HS-5 (cell line): Measurements from ENCODE around the gene ZNF507.

Source experiments
- DNase-seq: peaks from one replicate; pipeline ENCODE4 v3.0.0-alpha.2; 2012; ENCODE audit warnings: low read depth

The ZNF507 gene

DNA sequence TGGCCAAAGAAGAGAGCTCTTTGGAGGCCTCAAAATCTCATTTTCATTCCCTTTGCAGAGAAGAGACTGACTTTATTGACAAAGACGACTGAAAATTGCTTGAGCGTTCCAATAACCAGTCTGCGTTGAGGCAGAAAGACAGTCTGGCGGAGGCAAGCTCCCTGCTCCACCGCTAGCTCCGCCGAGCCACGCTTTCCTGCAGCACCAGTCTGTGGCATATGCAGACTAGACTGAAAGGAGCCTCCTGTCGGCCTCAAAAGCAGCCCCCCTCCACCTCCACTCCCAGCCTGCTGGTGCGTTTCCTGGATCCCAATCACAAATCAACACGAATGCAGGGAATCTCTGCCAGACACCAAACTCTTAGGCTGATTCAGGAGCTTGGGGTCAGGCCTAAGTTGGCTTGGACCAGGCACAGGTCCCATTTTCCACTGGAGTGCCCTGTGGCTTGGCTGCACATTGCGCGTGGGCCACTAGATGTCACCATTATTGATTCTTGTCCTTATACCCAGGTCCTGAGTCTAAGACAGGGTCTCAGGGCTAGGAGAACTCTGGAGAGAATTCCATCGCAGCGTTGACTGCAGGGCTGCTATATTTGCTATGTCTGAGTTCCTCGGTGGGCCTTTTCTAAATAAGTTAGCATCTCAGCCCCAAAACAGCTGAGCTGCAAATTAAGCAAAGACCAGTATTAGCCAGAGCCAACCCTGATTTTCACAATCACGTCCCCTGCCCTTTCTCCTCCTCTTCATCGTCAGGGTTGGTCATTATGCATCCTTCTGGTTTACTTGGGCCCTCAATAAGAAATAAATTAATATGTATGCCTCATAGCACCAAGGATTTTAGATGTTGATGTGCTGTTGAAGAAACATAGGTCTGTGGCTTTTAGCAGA, 5.2 kb upstream of the ZNF507 start:
- DNase-seq, result no peak

DNA sequence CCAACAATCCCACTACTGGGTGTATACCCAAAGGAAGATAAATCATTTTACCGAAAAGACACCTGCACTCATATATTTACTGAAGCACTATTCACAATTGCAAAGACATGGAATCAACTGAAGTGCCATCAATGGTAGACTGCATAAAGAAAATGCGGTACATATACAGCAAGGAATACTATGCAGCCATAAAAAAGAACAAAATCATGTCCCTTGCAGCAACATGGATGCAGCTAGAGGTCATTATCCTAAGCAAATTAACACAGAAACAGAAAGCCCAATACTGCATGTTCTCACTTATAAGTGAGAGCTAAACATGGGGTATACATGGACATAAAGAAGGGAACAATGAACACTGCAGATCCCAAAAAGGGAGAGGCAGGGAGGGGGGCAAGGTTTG, 2.7 kb upstream of the ZNF507 start:
- DNase-seq, result no peak

GRCh38 chr19:32343550-32344262, 1.7 kb upstream of the ZNF507 start:
- no peak for DNase-seq

GRCh38 chr19:32346901-32347300, 1.5 kb downstream of the ZNF507 start:
- DNase-seq, result no peak

DNA sequence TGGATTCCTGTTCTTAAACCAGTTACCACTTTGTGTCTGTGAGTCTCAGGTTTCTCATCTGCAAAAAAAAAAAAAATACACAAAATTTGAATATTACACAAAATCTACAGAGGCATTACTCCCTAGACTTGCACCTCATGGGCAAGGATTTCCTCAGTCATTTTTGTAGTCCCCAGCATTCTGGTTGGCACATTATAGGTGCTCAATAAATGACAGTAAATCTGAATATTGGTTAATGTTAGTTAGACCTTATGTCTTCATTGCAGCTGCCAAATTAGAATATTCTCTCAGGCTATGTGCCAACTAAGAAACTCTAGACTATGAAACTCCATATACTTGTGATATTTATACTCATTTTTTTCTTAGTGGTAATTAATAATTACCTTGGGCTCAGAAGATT, 2.2 kb downstream of the ZNF507 start:
- no peak for DNase-seq

- DNase-seq, result no peak
Measured at GRCh38 chr19:32349051-32349450, 3.6 kb downstream of the ZNF507 start.

DNA sequence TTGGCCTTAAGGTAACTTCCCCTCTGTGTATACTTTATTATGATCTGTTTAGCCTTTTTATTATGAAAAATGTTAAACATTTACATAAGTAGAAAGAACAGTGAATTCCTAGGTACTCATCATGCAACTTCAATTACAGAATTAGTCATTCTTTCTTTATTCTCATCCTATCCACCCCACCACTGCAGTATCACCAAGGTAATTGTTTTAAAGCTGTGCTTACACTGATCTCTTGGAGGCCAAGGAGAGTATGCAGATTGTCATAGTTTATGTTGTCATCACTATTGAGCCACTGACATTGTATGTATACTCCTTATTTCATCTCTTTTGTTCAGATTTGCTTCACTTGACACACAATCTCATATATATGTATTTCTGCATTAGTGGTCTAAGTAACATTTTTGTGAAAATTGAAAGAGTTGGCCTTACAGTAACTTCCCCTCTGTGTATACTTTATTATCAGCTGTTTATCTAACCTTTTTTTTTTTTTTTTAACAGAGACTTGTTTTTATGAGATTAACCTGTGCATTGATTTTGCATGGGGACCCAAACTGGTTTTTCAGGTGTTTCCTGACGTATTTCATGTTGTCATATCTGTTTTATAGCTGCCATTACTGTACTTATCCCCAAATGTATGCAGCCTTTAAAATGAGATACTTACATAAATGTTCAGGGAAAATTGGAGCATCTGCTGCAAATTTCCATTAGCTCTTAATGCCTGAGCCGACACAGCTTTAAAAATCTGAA, 4.5 kb downstream of the ZNF507 start:
- DNase-seq, result no peak

DNA sequence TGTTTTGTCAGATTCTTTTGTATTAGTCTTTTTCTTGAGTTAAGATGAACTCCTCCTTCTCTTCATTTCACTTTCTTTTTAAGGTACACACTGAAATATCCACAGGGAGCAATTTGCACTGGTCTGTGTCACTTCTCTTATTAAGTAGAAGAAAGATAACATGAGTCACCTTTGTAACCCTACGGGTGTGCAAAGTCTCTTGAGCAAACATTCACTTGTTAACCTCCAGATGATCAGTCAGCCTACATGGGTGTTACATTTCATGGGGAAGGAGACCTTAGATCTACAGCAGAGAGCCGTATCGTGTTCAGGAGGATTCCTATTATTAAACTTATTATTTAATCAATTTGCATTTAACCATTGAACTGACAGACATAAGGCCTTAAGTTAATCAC, 5.1 kb downstream of the ZNF507 start:
- no peak for DNase-seq

DNA sequence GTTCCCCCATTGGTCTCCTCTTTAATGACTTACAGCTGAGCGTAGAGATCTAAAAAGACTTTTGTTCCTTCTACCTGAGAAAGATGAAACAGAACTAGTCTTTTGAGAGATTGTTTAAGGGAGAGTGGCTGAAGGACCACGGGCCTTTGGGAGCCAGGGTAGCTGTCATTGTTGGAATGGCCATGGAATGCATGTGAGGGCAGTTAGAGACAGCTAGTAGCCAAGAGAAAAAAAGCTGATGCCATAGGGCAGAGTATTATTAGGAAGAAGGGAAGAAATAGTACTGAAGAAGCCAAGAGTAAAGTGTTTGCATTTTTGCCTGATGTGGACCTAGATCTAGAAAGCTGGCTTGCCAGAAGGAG, 5.6 kb downstream of the ZNF507 start:
- no peak for DNase-seq

GRCh38 chr19:32352241-32352630, 6.8 kb downstream of the ZNF507 start:
- no peak for DNase-seq

DNA sequence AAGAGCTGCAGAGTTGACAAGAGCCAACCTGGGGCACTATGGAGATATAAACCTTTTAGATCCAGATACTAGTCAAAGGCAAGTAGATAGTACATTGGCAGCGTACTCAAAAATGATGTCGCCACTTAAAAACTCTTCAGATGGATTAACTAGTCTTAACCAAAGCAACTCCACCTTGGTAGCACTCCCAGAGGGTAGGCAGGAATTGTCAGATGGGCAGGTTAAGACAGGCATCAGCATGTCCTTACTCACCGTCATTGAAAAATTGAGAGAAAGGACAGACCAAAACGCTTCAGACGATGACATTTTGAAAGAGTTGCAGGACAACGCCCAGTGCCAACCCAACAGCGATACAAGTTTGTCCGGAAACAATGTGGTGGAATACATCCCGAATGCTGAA, 8.9 kb downstream of the ZNF507 start:
- DNase-seq, result no peak

DNA sequence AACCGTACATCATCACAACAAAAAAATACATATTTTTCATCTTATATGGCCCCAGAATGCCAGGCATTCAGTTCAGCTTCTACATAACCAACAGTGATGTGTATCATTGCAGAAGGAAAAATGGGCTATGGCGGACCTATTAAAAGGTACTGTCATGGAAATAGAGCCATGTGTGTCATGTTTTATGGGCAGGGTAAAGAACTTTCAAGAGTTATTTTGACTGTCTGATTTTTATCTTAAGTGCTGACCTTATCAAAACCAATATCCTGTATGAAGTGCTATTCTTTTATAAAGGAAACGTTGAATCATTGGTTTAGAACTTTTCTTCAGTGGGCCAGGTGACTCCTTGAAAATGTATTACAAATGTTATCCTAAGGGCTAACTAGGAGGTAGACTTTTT, 9.9 kb downstream of the ZNF507 start:
- no peak for DNase-seq

GRCh38 chr19:32357720-32358119, 12.3 kb downstream of the ZNF507 start:
- no peak for DNase-seq

- no peak for DNase-seq
Measured at GRCh38 chr19:32358321-32358720, 12.9 kb downstream of the ZNF507 start.

DNA sequence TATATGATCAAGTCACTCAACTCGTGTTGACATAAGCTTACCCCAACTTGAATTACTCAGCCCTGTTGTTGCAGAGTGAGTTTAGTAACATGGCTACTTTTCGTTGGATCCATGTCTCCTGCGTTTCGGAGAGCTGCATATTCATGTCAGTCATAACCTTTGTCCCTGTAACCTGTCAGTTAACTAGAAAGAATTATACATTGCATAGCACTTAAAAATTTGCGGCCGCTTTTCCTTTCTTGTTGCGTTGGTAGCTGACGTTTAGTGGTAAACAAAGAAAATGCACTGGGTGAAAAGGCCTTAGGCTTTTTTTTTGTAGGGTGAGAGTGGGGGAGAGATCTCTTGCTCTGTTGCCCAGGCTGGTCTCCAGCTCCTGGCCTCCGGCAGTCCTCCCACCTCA, 14.2 kb downstream of the ZNF507 start:
- no peak for DNase-seq

GRCh38 chr19:32361574-32362317, 16.3 kb downstream of the ZNF507 start:
- no peak for DNase-seq

GRCh38 chr19:32362318-32362691, 16.9 kb downstream of the ZNF507 start:
- DNase-seq, result no peak

DNA sequence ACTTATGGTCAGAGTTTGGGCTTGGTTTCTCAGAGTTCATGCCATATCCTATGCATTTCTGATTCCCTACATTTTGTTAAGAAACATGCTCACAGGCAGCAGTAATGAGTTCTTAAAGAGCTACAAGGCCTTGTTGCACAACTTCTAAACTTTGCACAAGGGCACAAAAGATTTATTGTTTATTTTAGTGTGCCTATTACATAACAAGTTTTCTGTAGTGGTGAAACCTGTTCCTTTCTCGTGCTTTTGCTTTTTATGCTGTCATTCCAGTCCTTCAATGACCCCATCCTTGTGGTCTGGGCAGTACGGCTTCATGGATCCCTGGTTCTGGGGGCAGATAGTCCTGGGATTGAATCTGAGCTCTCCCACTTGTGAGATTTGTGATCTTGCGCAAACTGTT, 17.8 kb downstream of the ZNF507 start:
- no peak for DNase-seq

GRCh38 chr19:32363632-32364031, 18.2 kb downstream of the ZNF507 start:
- DNase-seq, result no peak

- DNase-seq, result no peak
Measured at GRCh38 chr19:32364040-32364439, 18.6 kb downstream of the ZNF507 start.

DNA sequence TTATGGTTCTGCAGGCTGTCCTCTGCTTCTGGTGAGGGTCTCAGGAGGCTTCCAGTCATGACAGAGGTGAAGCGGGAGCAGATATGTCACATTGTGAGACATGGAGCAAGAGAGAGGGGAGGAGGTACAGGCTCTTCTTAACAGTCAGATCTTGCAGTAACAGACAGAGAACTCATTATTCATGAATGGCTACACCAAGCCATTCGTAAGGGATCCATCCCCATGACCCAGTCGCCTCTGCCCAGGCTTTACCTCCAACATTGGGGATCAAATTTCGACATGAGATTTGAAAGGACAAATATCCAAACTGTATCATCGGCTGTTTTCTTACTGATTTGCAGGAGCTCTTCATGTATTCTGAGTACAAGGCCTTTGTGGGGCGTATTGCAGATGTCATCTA, 21.7 kb downstream of the ZNF507 start:
- DNase-seq, result no peak

DNA sequence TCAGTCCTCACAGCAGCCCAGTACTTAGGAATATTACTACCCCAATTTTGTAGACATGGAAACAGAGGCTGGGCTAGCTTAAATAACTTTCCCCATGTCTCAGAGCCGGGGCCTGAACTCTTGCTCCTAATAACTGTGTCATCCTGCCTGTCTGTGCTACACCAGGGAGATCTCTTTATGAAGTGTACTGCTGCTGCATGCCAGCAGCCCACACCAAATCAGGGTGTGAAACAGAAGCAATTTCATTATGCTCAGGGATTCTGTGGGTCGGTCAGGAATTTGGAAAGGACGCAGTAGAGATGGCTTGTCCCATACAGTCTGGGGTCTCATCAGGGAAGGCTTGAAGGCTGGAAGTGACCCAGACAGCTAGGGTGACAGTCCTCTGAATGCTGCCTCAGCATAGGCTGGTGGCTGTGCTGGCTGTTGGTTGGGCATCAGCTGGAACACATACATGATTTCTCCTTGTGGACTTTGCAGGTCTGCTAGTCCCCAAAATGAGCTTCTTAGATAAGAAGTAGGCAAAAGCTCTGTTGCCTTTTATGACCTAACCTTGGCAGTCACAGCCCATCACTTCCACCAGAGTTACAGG, 22.6 kb downstream of the ZNF507 start:
- DNase-seq, result no peak
